KOPT-K1 (cell line): ENCODE measurements around the gene ENTPD8.
"Not testable (repeated sequence)": the region's sequence is repeated elsewhere in the genome, so short reads cannot be mapped to it uniquely, and the experiment has no call there.

Experiments
- H3K27ac ChIP-seq: fragments of 200-600 bp; sonication (generic); 2 replicates; pipeline ENCODE4 v1.5.1; 2016; ENCODE audit warnings: antibody characterized with exemption, mild to moderate bottlenecking, low read depth, low read length; ENCODE audit not compliant: poor library complexity, severe bottlenecking
- H3K36me3 ChIP-seq: fragments of 200-600 bp; sonication (generic); 2 replicates; pipeline ENCODE4 v1.5.1; 2017; ENCODE audit warnings: antibody characterized with exemption, mild to moderate bottlenecking, low read length, moderate library complexity; ENCODE audit not compliant: insufficient read depth
- H3K9me3 ChIP-seq: fragments of 200-600 bp; sonication (generic); 2 replicates; pipeline ENCODE4 v1.5.1; 2017; ENCODE audit warnings: antibody characterized with exemption, low read length, mild to moderate bottlenecking; ENCODE audit not compliant: insufficient read depth, poor library complexity, severe bottlenecking

Gene ENTPD8

GRCh38 chr9:137479892-137480685, 38.9 kb upstream of the ENTPD8 start:
- Histone ChIP-seq H3K36me3 (no peaks in the 10 kb centered on the region), H3K27ac (no peak overlapping the region), H3K9me3 (peaks cover 19% of the 10 kb centered on the region)

GRCh38 chr9:137478962-137479861, 38.1 kb upstream of the ENTPD8 start:
- Histone ChIP-seq H3K36me3 (no peaks in the 10 kb centered on the region), H3K9me3 (peaks cover 28% of the 10 kb centered on the region), H3K27ac (no peak overlapping the region)

GRCh38 chr9:137478613-137478961, 37.4 kb upstream of the ENTPD8 start:
- no peak overlapping the region for H3K27ac ChIP-seq
- peaks cover 32% of the 10 kb centered on the region for H3K9me3 ChIP-seq
- H3K36me3 ChIP-seq, result no peaks in the 10 kb centered on the region

- H3K36me3 ChIP-seq, result no peaks in the 10 kb centered on the region
- H3K9me3 ChIP-seq, result peaks cover 38% of the 10 kb centered on the region
- no peak overlapping the region for H3K27ac ChIP-seq
These were observed 36.8 kb upstream of the ENTPD8 start for GRCh38 chr9:137477778-137478612.

- H3K9me3 ChIP-seq, result peaks cover 41% of the 10 kb centered on the region
- H3K27ac ChIP-seq, result no peak overlapping the region
- H3K36me3 ChIP-seq, result no peaks in the 10 kb centered on the region
These were observed 35.7 kb upstream of the ENTPD8 start for GRCh38 chr9:137476856-137477255.

GRCh38 chr9:137475666-137476065, 34.5 kb upstream of the ENTPD8 start:
- Histone ChIP-seq H3K36me3 (no peaks in the 10 kb centered on the region), H3K9me3 (peaks cover 41% of the 10 kb centered on the region), H3K27ac (no peak overlapping the region)

GRCh38 chr9:137474271-137474670, 33.1 kb upstream of the ENTPD8 start:
- Histone ChIP-seq H3K9me3 (peaks cover 41% of the 10 kb centered on the region), H3K27ac (no peak overlapping the region), H3K36me3 (no peaks in the 10 kb centered on the region)

- no peak overlapping the region for H3K27ac ChIP-seq
- H3K9me3 ChIP-seq, result peaks cover 27% of the 10 kb centered on the region
- H3K36me3 ChIP-seq, result no peaks in the 10 kb centered on the region
These were observed 29.6 kb upstream of the ENTPD8 start for GRCh38 chr9:137470785-137471184.

- no peak overlapping the region for H3K27ac ChIP-seq
- no peaks in the 10 kb centered on the region for H3K36me3 ChIP-seq
- peaks cover 2% of the 10 kb centered on the region for H3K9me3 ChIP-seq
These were observed 26.7 kb upstream of the ENTPD8 start for GRCh38 chr9:137467896-137468295.

GRCh38 chr9:137467161-137467581, 26.0 kb upstream of the ENTPD8 start:
- H3K36me3 ChIP-seq, result no peaks in the 10 kb centered on the region
- H3K27ac ChIP-seq, result no peak overlapping the region
- H3K9me3 ChIP-seq, result no peaks in the 10 kb centered on the region

- not testable (repeated sequence) for H3K9me3 ChIP-seq, H3K27ac ChIP-seq, H3K36me3 ChIP-seq
These were observed 25.4 kb upstream of the ENTPD8 start for GRCh38 chr9:137466389-137467085.

- Histone ChIP-seq H3K27ac (no peak overlapping the region), H3K9me3 (no peaks in the 10 kb centered on the region), H3K36me3 (no peaks in the 10 kb centered on the region)
These were observed 24.7 kb upstream of the ENTPD8 start for GRCh38 chr9:137465720-137466388.

- H3K36me3 ChIP-seq, result no peaks in the 10 kb centered on the region
- no peaks in the 10 kb centered on the region for H3K9me3 ChIP-seq
- H3K27ac ChIP-seq, result no peak overlapping the region
These were observed 24.0 kb upstream of the ENTPD8 start for GRCh38 chr9:137465000-137465719.
